Endothelial cell of umbilical vein (primary cell): Measurements from ENCODE around the gene CARHSP1. TPM values are rescaled to one million over a fixed set of nuclear protein-coding genes. Genes with fewer than 3 reads are reported as not detected.

Experiments
- BruUV-seq: library from RNA; stranded (reverse); fragments of 400-500 nt; replicated peaks from 2 replicates; lab custom pipeline; 2021; lab: Mats Ljungman, UMichigan
- CTCF ChIA-PET: fragments of 300-600, 350-600 bp; sonication (Branson Sonifier 250); formaldehyde crosslinking; loops from one replicate; lab custom pipeline; 2021; ENCODE audit warnings: antibody characterized with exemption, inconsistent platforms; lab: Charles Lee
- POLR2A ChIA-PET: fragments of 300-600, 350-600 bp; sonication (Branson Sonifier 250); formaldehyde crosslinking; loops from one replicate; lab custom pipeline; 2021; ENCODE audit warnings: antibody characterized with exemption, inconsistent platforms; lab: Charles Lee
- DNase-seq: peaks from one replicate; pipeline ENCODE4 v3.0.0-alpha.2; 2011; ENCODE audit warnings: low read depth, low spot score
- FAIRE-seq: peaks from 2 replicates; lab custom pipeline; 2011; peaks lifted over from hg19 to GRCh38; lab: Jason Lieb, UNC
- H2AFZ ChIP-seq: 2 replicates; pipeline ENCODE4 v1.6.0; 2012; ENCODE audit warnings: low read depth, low read length, control low read depth, inconsistent platforms
- H3K27ac ChIP-seq: 2 replicates; pipeline ENCODE4 v1.5.1; 2011; ENCODE audit warnings: low read depth, mild to moderate bottlenecking, control low read depth, low read length, moderate library complexity; ENCODE audit not compliant: insufficient read depth
- H3K27me3 ChIP-seq, 2 experiments: 2 replicates each; pipeline versions ENCODE4 v1.6.0 to v1.6.1; 2011; ENCODE audit warnings: low read length in 2 of 2, mixed read lengths in 1 of 2; ENCODE audit not compliant: control insufficient read depth in 2 of 2, insufficient read depth in 2 of 2
- H3K36me3 ChIP-seq, 2 experiments: 2 replicates in 1 of 2; 3 replicates in 1 of 2; pipeline ENCODE4 v1.5.1; 2011; ENCODE audit warnings: low read length in 2 of 2, mild to moderate bottlenecking in 1 of 2, moderate library complexity in 1 of 2; ENCODE audit not compliant: control insufficient read depth in 2 of 2, insufficient read depth in 2 of 2; ENCODE audit errors: extremely low read depth in 1 of 2
- H3K4me1 ChIP-seq: 3 replicates; pipeline ENCODE4 v1.5.1; 2011; ENCODE audit warnings: mild to moderate bottlenecking, low read length; ENCODE audit not compliant: control insufficient read depth, insufficient read depth; ENCODE audit errors: extremely low read depth
- H3K4me2 ChIP-seq: 2 replicates; pipeline ENCODE4 v1.6.1; 2011; ENCODE audit warnings: low read length, control low read depth, mixed read lengths; ENCODE audit not compliant: insufficient read depth
- H3K4me3 ChIP-seq, 3 experiments: fragments of 200-600 bp in 1 of 3; sonication (generic), shearing (Covaris generic) in 1 of 3; replicated peaks in 1 of 3; 2 replicates each; pipeline ENCODE4 v1.5.1; 2011 to 2016; ENCODE audit warnings: control low read depth in 3 of 3, low read length in 3 of 3, mild to moderate bottlenecking in 2 of 3, inconsistent platforms in 1 of 3, low read depth in 1 of 3, moderate library complexity in 1 of 3; ENCODE audit not compliant: insufficient read depth in 1 of 3
- H3K79me2 ChIP-seq: 2 replicates; pipeline ENCODE4 v1.6.0; 2012; ENCODE audit warnings: low read length, inconsistent platforms; ENCODE audit not compliant: control insufficient read depth, insufficient read depth
- H3K9ac ChIP-seq: replicated peaks from 2 replicates; pipeline ENCODE3; 2011; ENCODE audit warnings: low read length, control low read depth; ENCODE audit not compliant: insufficient read depth; ENCODE audit errors: extremely low read depth
- H3K9me1 ChIP-seq: replicated peaks from 3 replicates; pipeline ENCODE4 v1.6.0; 2011; ENCODE audit warnings: mild to moderate bottlenecking, low read length; ENCODE audit not compliant: control insufficient read depth, insufficient read depth; ENCODE audit errors: extremely low read depth
- H3K9me3 ChIP-seq: replicated peaks from 2 replicates; pipeline ENCODE4 v1.5.1; 2012; ENCODE audit warnings: low read length, inconsistent platforms; ENCODE audit not compliant: control insufficient read depth, insufficient read depth
- H4K20me1 ChIP-seq: replicated peaks from 2 replicates; pipeline ENCODE3; 2011; ENCODE audit warnings: mild to moderate bottlenecking, low read length; ENCODE audit not compliant: control insufficient read depth, insufficient read depth; ENCODE audit errors: extremely low read depth
- EZH2 ChIP-seq: IDR thresholded peaks from 2 replicates; pipeline ENCODE4 v1.6.1; 2012; ENCODE audit warnings: borderline replicate concordance, low read depth, mild to moderate bottlenecking, moderate library complexity, low read length, inconsistent platforms; ENCODE audit not compliant: severe bottlenecking
- FOS ChIP-seq: IDR thresholded peaks from 2 replicates; pipeline ENCODE4 v1.6.1; 2011; ENCODE audit warnings: mild to moderate bottlenecking, low read length, moderate library complexity, borderline replicate concordance; ENCODE audit not compliant: insufficient read depth
- GATA2 ChIP-seq: IDR thresholded peaks from 2 replicates; pipeline ENCODE4 v1.7.0; 2011; ENCODE audit warnings: low read depth, mild to moderate bottlenecking, moderate library complexity, mixed read lengths, low read length; ENCODE audit not compliant: insufficient read length, insufficient read depth
- JUN ChIP-seq: IDR thresholded peaks from 2 replicates; pipeline ENCODE4 v1.6.1; 2011; ENCODE audit warnings: borderline replicate concordance, low read depth; ENCODE audit not compliant: insufficient read length, insufficient read depth
- MYC ChIP-seq: IDR thresholded peaks from one replicate; pipeline ENCODE4 v1.6.1; 2011; ENCODE audit warnings: mild to moderate bottlenecking, low read depth, low read length
- POLR2A ChIP-seq: IDR thresholded peaks from 2 replicates; pipeline ENCODE4 v1.6.1; 2012; ENCODE audit warnings: low read depth, mild to moderate bottlenecking, control low read depth, low read length
- POLR2AphosphoS5 ChIP-seq: IDR thresholded peaks from 2 replicates; pipeline ENCODE4 v1.6.1; 2012; ENCODE audit warnings: low read depth, mild to moderate bottlenecking, control low read depth, low read length, moderate library complexity; ENCODE audit not compliant: insufficient read depth
- dilution Hi-C: fragments of 300-500 bp; cut with MboI; formaldehyde crosslinking; loops from one replicate; pipeline ENCODE4 v1.15.0; 2019; ENCODE audit warnings: low sequenced_read_pairs; ENCODE audit not compliant: extremely low pct_ligation_motif_present
- intact Hi-C: fragments of 100-400 bp; cut with micrococcal nuclease; formaldehyde crosslinking; loops from one replicate; pipeline ENCODE4 v1.10.0; 2022
- polyA plus RNA-seq, 4 experiments: library from polyadenylated mRNA; depleted of rRNA in 3 of 4; stranded (reverse) in 3 of 4; unstranded in 1 of 4; fragments of >200 nt; gene quantifications; 2 replicates each; pipeline versions ENCODE4 v1.2.1 to v1.2.3, GENCODE V29; 2011 to 2012; ENCODE audit warnings: missing spikeins in 1 of 4
- total RNA-seq: library from RNA; stranded (reverse); gene quantifications from 2 replicates; pipeline ENCODE4 v1.2.3, GENCODE V29; 2021
- TF ChIP-seq, protein P1 (sequence below): IDR thresholded peaks from 2 replicates; pipeline ENCODE4 v1.6.1; 2011; ENCODE audit not compliant: insufficient read depth, insufficient read length
- TF ChIP-seq, protein P2 (sequence below), 2 donors: IDR thresholded peaks; 1 replicate in 1 of 2; 2 replicates in 1 of 2; pipeline ENCODE4 v1.5.1; 2011; ENCODE audit warnings: low read length in 2 of 2, mild to moderate bottlenecking in 2 of 2, moderate library complexity in 2 of 2, control low read depth in 1 of 2, inconsistent platforms in 1 of 2, low read depth in 1 of 2; ENCODE audit not compliant: insufficient read depth in 1 of 2; ENCODE audit errors: extremely low read depth in 1 of 2

Gene CARHSP1
- total and polyA plus RNA-seq, 2 donors (not counting 3 experiments of a cell fraction or from before 2014, with no cell fraction given) = 64.9 to 72.5 TPM

DNA sequence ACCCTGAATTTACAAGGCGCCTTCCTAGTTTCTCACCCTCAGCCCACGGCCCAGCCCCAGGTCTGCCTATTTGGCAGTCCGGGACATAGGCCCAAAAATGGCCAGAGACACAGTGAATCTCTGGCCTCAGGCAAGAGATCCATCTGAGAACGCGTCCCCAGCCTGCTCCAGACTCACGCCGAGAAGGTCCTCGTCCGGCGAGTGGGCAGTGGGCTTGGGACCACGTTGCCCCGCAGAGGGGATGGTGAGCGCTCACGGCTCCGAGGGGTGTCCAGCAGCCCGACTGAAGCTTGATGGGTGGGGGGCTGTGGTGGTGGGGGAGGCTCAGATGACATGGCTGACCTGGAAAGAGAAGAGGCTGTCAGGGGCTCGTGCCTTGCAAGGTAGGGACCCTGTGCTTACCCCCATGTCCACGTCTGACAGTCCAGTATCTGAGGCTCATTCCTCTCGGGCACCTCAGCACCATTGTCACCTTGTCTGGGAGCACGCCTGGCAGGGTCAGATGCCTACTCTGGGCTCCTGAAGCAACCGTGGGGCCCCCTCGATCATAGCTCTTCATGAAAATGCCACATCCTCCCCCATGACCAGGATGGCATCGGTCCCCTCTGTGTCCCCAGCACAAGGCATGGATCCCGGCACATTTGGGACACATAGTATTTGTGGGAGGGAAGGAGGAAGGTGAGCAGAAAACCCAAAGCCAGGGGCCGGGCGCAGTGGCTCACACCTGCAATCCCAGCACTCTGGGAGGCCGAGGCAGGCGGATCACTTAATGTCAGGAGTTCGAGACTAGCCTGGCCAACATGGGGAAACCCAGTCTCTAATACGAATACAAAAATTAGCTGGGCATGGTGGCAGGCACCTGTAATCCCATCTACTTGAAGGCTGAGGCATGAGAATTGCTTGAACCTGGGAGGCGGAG is 9.6 kb downstream of the CARHSP1 start:
- Histone ChIP-seq H2AFZ (no peak overlapping the region), H4K20me1 (no peaks in the 10 kb centered on the region), H3K9ac (no peak overlapping the region), H3K4me2 (no peak overlapping the region), H3K79me2 (peaks cover 26% of the 10 kb centered on the region), H3K9me1 (no peaks in the 10 kb centered on the region), H3K4me1 (peaks cover 12% of the 10 kb centered on the region), H3K36me3 (peaks cover 0 to 18% of the 10 kb centered on the region in 2 experiments), H3K27ac (no peak overlapping the region), H3K9me3 (no peaks in the 10 kb centered on the region), H3K4me3 (no peak overlapping the region), H3K27me3 (no peaks in the 10 kb centered on the region)
- DNase-seq = no peak
- no peak for FAIRE-seq
- dilution Hi-C loops (no loop called here), intact Hi-C loops (no loop called here)
- TF ChIP-seq GATA2 (no peak), FOS (no peak), POLR2A (no peak)
- TF ChIP-seq, protein P1, sequence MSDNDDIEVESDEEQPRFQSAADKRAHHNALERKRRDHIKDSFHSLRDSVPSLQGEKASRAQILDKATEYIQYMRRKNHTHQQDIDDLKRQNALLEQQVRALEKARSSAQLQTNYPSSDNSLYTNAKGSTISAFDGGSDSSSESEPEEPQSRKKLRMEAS = no peak
- CTCF ChIA-PET = interaction anchor here (0.7 to 0.9 kb wide), 2 partner anchors 21 kb away, joined by 3 to 4 read pairs; no protein-coding TSS in a partner anchor
- POLR2A ChIA-PET = no interaction called here
- BruUV-seq = no TSS peak

DNA sequence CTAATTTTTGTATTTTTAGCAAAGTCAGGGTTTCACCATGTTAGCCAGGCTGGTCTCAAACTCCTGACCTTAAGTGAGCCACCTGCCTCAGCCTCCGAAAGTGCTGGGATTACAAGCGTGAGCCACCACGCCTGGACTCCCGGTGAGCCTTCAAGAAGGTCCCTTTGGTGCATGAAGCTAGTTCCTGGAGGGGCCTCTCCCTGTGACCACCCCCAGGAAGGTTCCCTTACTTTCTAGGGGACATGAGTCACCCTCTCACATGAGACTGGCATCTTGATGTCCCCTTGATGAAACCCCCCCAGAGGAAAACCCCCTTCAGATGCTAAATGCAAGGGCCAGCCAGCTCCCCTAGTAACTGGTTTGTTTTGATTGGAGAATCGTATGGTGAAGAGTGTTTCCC is 12.8 kb downstream of the CARHSP1 start:
- Histone ChIP-seq H2AFZ (no peak overlapping the region), H3K79me2 (peaks cover 6% of the 10 kb centered on the region), H3K27ac (no peak overlapping the region), H3K9ac (no peak overlapping the region), H3K36me3 (peaks cover 3 to 19% of the 10 kb centered on the region in 2 experiments), H4K20me1 (no peaks in the 10 kb centered on the region), H3K27me3 (no peaks in the 10 kb centered on the region), H3K4me2 (no peak overlapping the region), H3K9me3 (no peaks in the 10 kb centered on the region), H3K4me3 (no peak overlapping the region), H3K4me1 (peaks cover 12% of the 10 kb centered on the region), H3K9me1 (no peaks in the 10 kb centered on the region)
- DNase-seq = no peak
- POLR2A ChIA-PET = interaction anchor here (0.7 kb wide), 1 partner anchor 264 kb away, joined by 4 read pairs; no protein-coding TSS in a partner anchor
- dilution Hi-C loops (no loop called here), intact Hi-C loops (no loop called here)
- CTCF ChIA-PET = interaction anchor here (1.2 to 2.4 kb wide), 4 partner anchors 9 to 24 kb away, joined by 4 to 13 read pairs (median 6); partner anchors contain the start of gene CARHSP1
- no peak for FAIRE-seq
- TF ChIP-seq GATA2 (no peak), POLR2AphosphoS5 (no peak), EZH2 (no peak), MYC (no peak), POLR2A (no peak), JUN (no peak)
- TF ChIP-seq, protein P2, sequence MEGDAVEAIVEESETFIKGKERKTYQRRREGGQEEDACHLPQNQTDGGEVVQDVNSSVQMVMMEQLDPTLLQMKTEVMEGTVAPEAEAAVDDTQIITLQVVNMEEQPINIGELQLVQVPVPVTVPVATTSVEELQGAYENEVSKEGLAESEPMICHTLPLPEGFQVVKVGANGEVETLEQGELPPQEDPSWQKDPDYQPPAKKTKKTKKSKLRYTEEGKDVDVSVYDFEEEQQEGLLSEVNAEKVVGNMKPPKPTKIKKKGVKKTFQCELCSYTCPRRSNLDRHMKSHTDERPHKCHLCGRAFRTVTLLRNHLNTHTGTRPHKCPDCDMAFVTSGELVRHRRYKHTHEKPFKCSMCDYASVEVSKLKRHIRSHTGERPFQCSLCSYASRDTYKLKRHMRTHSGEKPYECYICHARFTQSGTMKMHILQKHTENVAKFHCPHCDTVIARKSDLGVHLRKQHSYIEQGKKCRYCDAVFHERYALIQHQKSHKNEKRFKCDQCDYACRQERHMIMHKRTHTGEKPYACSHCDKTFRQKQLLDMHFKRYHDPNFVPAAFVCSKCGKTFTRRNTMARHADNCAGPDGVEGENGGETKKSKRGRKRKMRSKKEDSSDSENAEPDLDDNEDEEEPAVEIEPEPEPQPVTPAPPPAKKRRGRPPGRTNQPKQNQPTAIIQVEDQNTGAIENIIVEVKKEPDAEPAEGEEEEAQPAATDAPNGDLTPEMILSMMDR (IDR thresholded peaks at IDR 0.05; ENCODE audit: extremely low read depth in 1 of 2, insufficient read depth in 1 of 2, low read depth in 1 of 2, low read length in 2 of 2) = no peak
- TF ChIP-seq, protein P1 = no peak
- no TSS peak for BruUV-seq
